ENCODE data around the gene EHBP1.
A peak's percentile ranks its signal among the peaks of the same experiment; 100 is the strongest.
"Not testable (repeated sequence)": the region's sequence is repeated elsewhere in the genome, so short reads cannot be mapped to it uniquely, and the experiment has no call there.

EHBP1 gene

DNA sequence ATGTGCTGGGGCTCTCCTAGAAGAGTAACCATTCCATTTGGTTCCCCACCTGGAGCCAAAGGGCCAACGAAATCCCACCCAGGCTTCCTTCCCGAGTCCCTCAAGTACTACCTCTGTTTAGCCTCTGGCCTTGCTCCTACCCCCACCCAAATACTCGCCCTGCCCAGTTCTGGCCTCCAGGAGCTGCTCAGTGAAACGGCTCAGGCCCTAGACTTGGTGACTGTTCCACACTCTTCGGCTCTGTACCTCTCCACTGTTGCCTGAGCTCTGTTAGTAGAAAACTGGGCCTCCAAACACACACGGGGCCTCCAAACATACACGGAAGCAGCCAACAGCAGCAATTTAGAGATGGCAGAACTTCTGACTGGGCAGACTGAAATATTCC is 349.3 kb downstream of the EHBP1 start:
- no peak for DNase-seq

DNA sequence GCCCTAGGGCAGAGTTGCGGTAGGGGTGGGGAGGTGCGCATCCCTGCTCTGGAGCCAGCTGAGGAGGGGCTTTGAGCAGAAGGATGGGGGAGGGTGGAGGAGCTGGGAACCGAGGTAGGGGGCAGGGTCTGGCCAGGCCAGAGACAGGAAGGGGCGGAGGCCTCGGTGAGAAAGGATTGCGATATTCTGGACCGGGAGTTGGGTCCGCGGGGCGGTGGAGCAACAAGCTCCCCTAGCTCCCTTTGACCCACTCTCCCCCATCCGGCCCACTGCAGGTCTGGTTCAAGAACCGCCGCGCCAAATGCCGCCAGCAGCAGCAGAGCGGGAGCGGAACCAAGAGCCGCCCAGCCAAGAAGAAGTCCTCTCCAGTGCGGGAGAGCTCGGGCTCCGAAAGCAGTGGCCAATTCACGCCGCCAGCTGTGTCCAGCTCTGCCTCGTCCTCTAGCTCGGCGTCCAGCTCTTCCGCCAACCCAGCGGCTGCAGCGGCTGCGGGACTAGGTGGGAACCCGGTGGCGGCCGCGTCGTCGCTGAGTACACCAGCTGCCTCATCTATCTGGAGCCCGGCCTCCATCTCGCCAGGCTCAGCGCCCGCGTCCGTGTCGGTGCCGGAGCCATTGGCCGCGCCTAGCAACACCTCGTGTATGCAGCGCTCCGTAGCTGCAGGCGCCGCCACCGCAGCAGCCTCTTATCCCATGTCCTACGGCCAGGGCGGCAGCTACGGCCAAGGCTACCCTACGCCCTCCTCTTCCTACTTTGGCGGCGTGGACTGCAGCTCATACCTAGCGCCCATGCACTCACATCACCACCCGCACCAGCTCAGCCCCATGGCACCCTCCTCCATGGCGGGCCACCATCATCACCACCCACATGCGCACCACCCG is 350.0 kb downstream of the EHBP1 start:
- no peak for DNase-seq

DNA sequence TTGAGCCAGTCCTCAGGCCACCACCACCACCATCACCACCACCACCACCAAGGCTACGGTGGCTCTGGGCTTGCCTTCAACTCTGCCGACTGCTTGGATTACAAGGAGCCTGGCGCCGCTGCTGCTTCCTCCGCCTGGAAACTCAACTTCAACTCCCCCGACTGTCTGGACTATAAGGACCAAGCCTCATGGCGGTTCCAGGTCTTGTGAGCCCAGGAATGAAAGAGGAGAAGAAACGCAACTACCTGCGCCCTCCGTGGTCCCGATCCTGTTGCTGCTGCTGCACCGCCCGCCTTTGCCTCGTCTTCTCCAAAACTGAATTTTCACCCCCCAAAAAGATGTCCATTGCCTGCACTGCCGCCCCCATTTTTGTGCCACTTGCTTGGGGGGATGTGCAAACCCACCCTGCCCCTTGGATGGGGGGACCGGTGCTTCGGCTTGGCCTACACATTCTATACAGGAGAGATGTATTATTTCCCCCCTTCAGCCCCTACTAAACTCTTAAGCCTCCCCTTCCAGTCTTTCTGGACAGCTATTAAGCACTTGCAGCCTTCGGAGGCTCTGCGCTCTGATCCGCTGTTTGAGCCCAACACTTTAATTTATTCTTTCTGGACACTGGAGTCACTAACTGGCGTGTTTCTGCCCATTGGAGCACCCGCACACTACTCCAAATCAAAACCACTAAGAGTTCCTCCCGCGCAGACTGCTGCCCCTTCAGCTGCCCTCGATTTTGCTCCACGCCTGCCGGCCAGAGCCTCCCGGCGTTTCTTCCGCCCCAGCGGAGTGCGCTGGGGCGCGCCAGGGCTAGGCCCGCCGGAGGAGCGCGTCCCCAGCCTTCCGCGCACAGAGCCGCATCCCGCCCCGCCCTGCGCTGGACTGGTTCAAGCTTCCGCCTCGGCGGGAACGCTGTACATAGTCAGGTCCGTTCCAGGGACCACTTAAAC is 350.9 kb downstream of the EHBP1 start:
- DNase-seq, result peak; percentile 47

DNA sequence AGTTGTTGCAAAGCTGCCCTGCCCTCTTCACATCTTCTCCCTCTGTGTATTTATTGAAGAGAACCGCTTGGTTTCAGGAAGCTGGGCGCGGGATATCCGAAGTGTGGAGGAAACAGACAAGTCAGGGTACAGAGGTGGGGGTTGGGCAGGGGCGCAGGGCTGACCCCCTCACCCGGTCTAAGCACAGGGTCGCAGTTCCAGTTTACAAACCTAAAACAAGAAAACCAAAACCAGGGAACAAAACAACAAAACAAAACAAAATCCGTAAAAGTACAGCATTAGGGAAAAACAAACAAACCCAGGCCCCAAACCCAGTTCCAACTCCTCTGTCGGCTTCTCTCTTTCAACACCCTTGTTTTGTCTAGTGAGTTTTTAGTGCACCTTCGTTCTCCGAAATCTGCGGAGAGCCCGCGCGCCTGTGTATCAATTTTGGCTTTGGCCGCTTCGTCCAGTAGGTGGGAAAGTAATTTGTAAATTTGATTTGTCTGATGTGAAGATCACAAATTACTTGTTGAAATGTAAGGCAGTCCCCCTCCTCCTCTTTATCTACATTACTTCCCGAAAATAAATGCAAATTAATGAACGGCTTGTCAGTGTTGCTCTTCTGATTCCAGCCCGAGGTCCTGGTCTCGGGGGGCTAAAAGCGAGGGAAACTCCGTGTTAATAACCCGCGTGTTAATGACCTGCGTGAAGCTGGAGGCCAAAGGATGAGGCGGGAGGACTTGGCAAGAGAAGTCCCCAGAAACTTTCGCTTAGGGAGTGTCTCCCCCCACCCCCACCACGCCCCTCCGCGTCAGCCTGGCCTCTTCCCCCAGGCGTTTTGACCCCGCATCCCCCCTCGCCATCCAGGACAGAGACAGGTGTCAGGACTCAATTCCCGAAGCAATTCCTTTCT is 352.0 kb downstream of the EHBP1 start:
- DNase-seq, result no peak

DNA sequence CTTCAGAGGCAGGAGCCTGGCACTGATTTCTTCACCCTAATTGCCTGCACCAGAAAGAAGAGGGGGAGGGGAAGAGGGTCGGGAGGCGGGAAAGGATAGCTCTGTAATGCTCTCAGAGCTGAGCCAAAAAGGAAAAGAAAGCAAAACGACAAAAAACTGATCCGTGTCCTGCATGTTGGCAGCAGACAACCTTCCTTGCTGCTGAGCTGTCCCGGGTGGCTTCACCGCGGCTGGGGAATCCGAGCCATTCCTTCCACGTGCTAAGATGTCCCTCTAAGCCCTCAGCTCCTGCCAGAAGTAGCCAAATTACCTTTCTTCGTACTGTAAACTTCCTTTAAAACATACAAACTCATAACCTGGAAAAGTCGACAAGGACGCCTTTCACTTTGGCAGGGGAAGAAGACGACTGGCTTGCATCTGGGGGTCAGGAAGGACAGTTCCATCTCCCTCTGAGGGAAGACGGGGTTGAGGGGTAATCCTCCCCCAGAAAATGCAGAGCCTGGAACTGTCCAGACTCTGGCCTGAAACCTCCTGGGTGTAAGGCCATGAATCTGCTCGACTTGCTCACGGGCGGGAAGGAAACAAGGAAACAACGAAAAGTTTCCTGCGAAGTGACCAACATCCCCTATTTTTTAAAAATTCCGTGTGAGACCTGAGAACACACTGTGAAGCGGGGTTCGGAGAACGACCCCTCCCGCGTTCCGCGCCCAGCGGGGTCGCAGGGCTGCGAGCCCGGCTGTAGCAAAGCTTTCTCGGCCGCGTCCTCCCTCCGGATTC is 352.8 kb downstream of the EHBP1 start:
- no peak for DNase-seq

DNA sequence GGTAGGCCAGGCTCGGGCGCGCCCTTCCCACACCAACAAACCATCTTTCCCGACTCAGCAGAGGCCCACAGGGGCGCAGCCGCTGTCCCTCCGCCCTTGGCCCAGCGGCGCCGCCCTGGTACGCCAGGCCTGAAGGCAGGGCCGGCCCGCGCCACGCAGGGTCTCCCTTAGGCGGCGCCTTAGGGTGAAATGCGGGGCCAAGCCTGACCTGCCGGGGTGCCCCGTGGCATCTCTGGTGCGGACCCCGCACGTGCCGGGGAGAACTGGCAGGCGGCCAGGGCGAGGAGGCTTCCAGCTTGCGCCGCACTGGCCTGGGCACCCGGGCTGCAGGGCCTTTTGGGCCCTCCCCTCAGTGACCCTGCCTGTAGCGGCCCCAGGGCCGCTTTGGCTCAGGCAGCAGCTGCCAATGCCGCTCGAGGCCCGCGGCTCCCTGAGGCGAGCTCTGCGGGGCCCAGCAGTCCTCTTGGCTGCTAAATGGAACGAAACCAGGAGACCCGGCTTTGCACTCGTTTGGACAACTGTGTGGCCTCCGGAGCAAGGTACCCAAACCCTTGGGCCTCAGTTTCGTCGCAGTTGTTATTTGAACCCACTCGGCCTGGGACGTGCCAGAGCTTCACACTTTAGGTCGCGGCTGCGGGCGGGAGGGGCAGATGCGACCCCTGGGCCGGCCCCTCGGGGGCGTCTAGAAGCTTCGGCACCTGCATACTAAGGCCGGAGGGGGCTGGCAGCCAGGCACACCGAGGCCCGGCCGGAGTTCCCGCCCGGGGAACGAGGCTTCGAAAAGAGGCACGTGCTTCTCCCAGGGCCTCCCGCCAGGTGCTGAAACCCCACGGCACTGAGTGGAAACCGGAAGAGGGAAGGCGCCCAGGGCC is 353.6 kb downstream of the EHBP1 start:
- no peak for DNase-seq

DNA sequence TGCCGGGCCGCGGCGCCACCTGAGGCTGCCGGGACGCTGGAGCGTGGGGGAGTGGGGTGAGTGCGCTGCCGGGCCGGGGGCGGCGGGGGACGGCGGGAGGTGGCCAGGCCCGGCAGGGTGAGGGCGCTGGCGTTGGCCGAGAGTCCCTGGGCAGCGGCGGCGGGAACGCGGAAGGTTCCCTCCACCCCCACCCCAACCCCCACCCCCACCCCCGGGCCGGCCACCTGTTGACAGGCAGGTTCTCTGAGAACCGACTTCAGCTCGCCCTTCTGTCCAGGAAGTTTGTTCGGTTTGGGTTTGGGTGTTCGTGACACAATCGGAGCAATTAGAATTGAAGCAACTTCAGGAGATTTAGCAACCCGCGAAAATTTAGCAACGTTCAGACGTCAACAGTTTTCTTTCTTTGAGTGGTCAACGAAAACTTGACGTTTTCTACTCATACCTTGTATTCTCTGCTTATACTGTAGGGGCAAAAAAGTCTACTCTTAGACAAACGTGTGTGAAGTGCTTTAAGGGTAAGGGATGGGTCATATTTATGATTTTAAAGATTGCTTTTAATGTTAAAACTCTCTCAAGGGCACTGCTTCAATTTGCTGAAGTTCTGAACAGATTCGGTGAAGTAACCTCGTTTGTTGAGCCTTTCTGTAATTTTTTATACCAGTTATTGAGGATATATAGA is 354.4 kb downstream of the EHBP1 start:
- peak; percentile 60 for DNase-seq

DNA sequence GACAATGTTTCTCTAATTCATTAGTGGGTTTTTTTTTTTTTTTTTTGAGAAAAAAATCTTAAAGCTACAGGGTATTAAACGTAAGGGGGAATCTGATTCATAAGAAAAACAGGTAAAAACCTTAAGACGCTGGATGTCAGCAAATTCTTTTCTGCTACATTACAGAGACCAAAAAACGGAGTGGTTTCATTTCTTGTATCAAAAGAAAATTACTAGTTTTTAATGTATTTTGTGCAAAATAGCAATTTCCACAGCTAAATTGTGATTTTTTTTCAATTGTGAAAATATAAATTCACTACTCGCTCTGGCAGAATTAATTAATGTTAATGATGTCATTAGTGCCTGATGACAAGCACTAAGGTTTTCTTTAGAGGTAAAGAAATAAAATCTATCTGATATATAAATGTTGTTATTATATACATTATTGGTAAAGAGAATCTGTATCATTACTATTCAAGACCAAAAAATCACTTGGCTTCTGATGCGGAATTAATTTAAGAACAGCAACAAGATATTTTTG is 355.0 kb downstream of the EHBP1 start:
- DNase-seq, result no peak

DNA sequence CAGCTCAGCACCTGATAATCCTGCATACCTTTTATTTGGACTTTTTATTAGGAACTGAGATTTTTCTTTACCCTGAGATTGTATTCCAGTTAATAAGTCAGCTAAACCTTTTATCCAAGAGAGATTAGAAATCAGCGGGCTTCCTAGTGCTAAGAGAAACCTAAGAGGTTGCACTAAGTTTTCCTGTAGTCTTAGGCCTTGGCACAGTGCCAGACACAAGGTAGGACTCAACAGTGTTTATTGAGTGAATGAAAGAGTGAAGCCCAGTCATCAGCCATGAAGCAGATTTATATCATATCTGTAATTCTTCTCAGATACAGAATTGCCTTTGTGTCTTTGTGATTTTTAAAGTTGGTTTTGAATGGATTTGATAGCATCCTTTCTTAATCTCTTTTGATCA is 358.7 kb downstream of the EHBP1 start:
- DNase-seq, result no peak

DNA sequence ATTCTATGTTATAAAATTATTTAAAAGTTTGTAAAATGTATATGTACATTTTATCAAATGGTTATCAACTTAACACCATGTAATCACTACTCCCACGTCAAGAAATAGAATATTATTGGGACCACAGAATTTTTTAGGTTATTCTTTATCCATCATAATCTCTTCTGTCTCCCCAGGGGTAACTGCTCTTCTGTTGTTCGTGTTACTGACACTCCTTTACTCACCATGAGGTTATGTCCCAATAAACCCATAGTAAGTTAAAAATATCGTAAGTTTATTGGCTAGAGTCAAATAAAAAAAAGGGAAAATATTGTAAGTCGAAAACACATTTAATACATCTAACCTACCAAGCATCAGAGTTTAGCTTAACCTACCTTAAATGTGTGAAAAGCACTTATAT is 359.1 kb downstream of the EHBP1 start:
- no peak for DNase-seq

DNA sequence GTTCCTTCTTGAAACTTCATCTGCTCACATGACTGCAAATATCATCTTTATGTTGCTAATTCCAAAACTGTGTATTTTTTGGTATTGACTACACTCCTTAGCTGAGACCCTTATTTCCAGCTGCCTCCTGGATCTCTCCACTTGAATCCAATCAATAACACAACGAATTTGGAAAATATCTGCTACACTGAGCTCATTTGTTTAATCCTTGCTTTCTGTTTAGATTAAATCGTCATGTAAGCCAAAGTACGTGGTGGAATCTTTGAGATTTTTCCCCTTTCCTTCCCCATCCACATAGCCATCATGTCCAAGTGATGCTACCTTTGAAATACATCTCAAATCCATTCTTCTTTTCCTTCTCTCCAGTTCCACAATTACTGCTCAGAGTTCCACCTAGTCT is 360.8 kb downstream of the EHBP1 start:
- no peak for DNase-seq

DNA sequence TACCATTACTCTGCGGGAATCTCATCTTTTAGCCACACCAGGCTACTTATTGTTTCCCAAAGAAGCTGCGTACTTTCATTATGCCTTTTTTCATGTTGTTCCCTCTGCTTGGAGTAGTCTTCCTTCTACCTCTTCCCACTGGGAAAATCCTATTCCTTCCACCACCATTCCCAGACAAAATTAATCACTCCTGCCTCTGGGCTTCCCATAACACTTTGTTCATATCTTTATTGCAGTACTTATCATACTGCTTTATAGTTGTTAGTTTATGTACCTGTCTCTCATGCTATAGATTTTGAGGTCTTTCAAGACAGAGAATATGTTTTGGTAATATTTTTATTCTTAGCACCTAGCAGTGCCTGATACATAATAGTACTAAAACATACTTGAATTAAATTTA is 361.3 kb downstream of the EHBP1 start:
- DNase-seq, result no peak

DNA sequence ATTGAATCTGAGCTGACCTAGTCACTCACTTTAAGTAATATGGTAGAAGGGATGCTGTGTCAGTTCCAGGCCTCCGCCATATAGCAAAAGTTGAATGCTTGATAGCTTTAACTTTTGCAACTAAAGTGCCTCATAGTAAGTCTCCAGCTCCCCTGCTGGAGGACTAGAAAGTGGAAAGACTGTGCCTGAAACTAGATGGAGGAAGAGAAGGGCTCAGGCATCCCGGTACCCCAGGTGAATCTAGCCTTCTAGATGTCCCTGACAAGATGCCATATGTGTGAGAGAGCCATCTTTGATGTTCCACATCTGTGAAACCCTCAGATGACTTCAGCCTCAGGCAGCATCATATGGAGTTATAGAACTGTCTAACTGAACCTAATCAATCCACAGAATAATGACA is 366.2 kb downstream of the EHBP1 start:
- no peak for DNase-seq

DNA sequence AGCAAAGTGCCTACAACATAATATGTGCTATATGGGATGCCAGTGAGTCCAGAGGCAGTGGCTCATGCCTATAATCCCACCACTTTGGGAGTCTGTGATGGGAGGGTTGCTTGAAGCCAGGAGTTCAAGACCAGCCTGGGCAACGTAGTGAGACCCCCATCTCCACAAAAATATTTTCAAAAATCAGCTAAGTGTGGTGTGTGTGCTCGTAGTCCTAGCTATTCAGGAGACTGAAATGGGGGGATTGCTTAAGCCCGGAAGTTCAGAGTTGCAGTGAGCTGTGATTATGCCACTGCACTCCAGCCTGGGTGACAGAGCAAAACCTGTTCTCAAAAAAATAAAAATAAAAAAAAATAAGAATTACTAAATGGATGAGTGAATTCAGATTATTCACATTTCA is 368.5 kb downstream of the EHBP1 start:
- no peak for DNase-seq

DNA sequence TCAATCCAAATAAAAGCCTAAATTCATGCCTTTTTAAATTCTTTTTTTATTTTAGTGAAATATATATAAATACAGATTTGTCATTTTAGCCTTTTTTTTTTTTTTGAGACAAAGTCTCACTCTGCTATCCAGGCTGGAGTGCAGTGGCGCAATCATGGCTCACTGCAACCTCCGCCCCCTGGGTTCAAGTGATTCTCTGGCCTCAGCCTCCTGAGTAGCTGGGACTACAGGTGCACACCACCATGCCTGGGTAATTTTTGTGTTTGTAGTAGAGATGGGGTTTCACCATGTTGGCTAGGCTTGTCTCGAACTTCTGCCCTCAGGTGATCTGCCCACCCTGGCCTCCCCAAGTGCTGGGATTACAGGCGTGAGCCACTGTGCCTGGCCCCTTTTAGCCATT is 368.9 kb downstream of the EHBP1 start:
- DNase-seq, result not testable (repeated sequence)

DNA sequence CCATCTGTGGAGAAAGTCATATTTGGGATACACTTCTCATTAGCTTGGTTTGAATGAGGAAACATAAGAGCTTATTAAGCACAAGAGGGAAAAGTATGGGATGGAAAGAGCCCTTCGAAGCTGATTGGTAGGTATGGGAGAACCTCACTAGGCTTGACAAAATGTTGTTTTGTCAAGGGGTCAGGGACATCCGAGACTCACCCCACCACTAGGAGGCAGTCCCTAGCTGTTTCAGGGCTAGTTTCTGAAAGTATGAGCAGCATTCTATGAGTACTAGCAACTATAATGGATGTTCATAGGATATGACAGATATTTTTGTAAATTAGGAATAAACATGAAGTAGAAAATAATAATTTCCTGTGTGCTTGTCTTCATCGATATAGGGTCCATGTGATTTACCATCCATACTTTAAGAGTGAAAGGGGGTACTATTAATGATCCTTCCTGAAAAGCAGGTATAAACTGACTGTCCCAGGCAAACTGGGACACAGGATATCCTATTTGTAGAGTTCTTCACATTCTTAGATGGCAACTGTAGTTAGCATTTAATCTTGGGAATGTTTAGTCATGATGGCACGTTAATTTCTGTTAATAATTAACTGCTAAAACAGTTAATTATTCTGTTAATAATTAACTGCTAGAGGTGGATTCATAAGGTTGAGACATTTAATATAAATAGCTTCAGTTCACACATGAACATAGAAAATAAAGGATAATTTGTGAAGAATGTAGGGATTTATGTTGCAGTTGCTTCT is 373.5 kb downstream of the EHBP1 start:
- DNase-seq, result peak; percentile 40

DNA sequence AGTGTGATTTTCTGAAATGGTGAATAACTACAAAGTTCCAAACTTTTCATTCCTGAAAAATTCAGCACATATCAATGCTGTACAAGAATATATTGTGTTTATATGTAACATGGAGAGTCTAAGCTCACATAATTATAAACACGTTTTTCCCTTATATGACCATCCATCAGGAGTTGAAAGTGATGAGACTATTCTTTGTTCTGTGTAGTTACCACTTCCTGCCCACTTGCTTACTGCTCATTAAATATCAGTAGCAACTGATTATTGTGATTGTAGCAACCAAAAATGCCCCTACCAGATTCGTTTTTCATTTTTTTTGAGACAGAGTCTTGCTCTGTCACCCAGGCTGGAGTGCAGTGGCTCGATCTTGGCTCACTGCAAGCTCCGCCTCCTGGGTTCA is 375.9 kb downstream of the EHBP1 start:
- no peak for DNase-seq

DNA sequence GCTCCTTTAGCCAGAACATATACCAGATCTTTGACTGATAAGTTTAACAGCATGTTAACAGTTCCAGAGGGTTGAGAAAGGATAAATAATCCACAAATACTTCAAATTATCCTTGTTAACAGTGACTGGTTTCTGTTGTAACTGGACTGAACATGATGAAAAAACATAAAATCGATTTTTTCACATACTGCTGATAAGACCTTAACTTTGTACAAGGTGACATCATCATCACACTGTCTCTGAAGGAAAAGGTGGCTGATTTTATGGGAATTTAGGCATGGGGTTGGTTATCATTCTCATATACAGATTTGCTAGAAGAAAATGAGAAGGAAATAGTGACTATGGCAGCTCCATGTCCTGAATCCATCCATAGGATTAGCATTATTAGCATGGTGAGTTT is 381.2 kb downstream of the EHBP1 start:
- DNase-seq, result no peak

DNA sequence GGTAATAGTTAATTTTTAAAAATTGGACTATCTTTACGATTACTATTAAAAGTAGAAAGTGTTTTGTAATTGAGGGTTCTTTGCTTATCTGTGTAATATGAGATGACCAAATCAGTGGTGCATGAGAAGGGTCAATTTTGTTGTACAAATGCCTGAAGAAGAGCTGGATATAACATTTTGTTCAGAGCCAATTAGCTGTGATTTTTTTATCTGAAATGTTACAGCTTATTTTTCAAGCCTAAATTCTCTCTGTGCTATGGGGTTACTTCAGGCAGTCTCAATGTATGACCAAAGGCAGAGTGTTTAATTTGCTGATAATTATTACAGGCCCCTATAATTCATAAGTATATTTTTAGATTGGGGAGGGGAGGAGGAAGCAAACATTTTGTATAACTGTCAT is 386.9 kb downstream of the EHBP1 start:
- DNase-seq, result no peak
